Natural killer cell (primary cell): ENCODE measurements around the gene ATP9A. TPM values are rescaled to one million over a fixed set of nuclear protein-coding genes. Genes with fewer than 3 reads are reported as not detected.

Source experiments
- ATAC-seq, 3 donors: fragments of 150-1000 bp in 2 of 3; fragments of 200-7000 bp in 1 of 3; cut with Tn5 transposase; 1 replicate in 1 of 3; 2 replicates in 2 of 3; pipeline ENCODE4 v1.10.0; 2021; ENCODE audit warnings: mild to moderate bottlenecking in 2 of 3, moderate library complexity in 2 of 3
- DNase-seq, 2 donors: peaks; one replicate each; pipeline versions ENCODE4 v3.0.0 to v3.0.0-alpha.2; 2013 to 2021; ENCODE audit warnings: mixed read lengths in 1 of 2
- H3K27ac ChIP-seq: one replicate; pipeline ENCODE4 v1.5.1; 2013; ENCODE audit warnings: mild to moderate bottlenecking, low read length
- H3K27me3 ChIP-seq: one replicate; pipeline ENCODE4 v1.6.1; 2013; ENCODE audit warnings: low read length; ENCODE audit not compliant: control insufficient read depth, insufficient read depth
- H3K36me3 ChIP-seq: one replicate; pipeline ENCODE4 v1.6.1; 2013; ENCODE audit warnings: low read length; ENCODE audit not compliant: control insufficient read depth, insufficient read depth
- H3K4me1 ChIP-seq: one replicate; pipeline ENCODE4 v1.6.1; 2013; ENCODE audit warnings: low read length; ENCODE audit not compliant: control insufficient read depth, insufficient read depth
- H3K4me3 ChIP-seq: one replicate; pipeline ENCODE4 v1.5.1; 2013; ENCODE audit warnings: low read length
- H3K9me3 ChIP-seq: one replicate; pipeline ENCODE4 v1.6.1; 2013; ENCODE audit warnings: low read length; ENCODE audit not compliant: control insufficient read depth, insufficient read depth
- H3K27ac Mint-ChIP-seq, 2 donors: one replicate each; pipeline ENCODE4 v1.8.0; 2022; ENCODE audit warnings: mild to moderate bottlenecking in 2 of 2, mixed read lengths in 2 of 2, moderate library complexity in 1 of 2
- H3K27me3 Mint-ChIP-seq, 2 donors: one replicate each; pipeline ENCODE4 v1.8.0; 2022; ENCODE audit warnings: low read depth in 2 of 2, mixed read lengths in 2 of 2
- H3K36me3 Mint-ChIP-seq: one replicate; pipeline ENCODE4 v1.8.0; 2022; ENCODE audit warnings: mixed read lengths
- H3K4me1 Mint-ChIP-seq, 2 donors: one replicate each; pipeline ENCODE4 v1.8.0; 2022; ENCODE audit warnings: mixed read lengths in 2 of 2
- H3K4me3 Mint-ChIP-seq: one replicate; pipeline ENCODE4 v1.8.0; 2022; ENCODE audit warnings: mild to moderate bottlenecking, moderate library complexity, mixed read lengths
- H3K9me3 Mint-ChIP-seq, 2 donors: one replicate each; pipeline ENCODE4 v1.8.0; 2022; ENCODE audit warnings: mixed read lengths in 2 of 2
- CTCF ChIP-seq: fragments of 200-600 bp; IDR thresholded peaks from one replicate; pipeline ENCODE4 v1.8.0; 2022; ENCODE audit warnings: antibody characterized with exemption
- WGBS: methylation state at CpG from one replicate; pipeline ENCODE4 v1.1.7; 2013; ENCODE audit warnings: missing lambda C conversion rate; ENCODE audit not compliant: insufficient coverage; 5-methylcytosine and 5-hydroxymethylcytosine counted together
- intact Hi-C: fragments of 100-400 bp; cut with micrococcal nuclease; formaldehyde crosslinking; loops from one replicate; pipeline ENCODE4 v1.14.2; 2022
- total RNA-seq, 4 donors: library from RNA; stranded (reverse); fragments of 120-200 nt in 1 of 4; gene quantifications; one replicate each; pipeline versions ENCODE4 v1.2.3 to v1.2.4, GENCODE V29; 2013 to 2022

ATP9A gene
- total RNA-seq, 3 donors from 2014 or later (not counting 1 experiment from before 2014, with no cell fraction given), result 1.4 to 46.8 (median 1.9) TPM

DNA sequence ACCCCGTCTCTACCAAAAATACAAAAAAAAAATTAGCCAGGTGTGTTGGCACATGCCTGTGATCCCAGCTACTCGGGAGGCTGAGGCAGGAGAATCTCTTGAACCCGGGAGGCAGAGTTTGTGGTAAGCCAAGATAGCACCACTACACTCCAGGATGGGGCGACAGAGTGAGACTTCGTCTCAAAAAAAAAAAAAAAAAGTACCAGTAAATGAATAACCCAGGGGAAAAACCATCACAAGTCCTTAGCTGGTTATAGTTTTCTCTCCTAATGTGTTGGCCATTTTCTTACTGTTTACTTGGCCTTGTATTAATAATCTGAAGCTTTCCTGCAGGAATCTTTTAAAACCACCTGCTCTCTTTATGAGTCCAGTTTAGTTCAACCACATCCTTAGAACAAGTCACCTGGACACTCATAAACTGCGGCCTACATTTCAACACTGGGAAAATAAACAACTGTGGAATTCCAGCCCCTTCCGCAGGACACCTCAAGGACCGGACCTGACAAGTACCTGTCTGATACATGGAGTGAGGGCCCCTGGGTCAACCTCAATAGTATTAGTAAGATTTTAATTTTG is 102.6 kb downstream of the ATP9A start:
- TF ChIP-seq CTCF, result no peak
- H3K4me3 ChIP-seq, result no peak overlapping the region
- no peaks in the 10 kb centered on the region for H3K36me3 ChIP-seq
- DNase-seq (no peak), ATAC-seq (no peak)
- H3K4me1 Mint-ChIP-seq, result peaks cover 46 to 51% of the 10 kb centered on the region in 2 donors
- WGBS, result 73% methylated on average over 7 of the region's 8 CpGs
- H3K9me3 Mint-ChIP-seq, result no peaks in the 10 kb centered on the region
- H3K9me3 ChIP-seq, result no peaks in the 10 kb centered on the region
- intact Hi-C loops, result loop anchor here (2.0 to 10.0 kb wide), 2 partner anchors 141 to 365 kb away; no protein-coding TSS in a partner anchor
- H3K27ac ChIP-seq, result no peak overlapping the region
- H3K27ac Mint-ChIP-seq, result peak overlapping the region in 1 of 2 donors; percentile 82
- peak overlapping the region; percentile 43 for H3K4me3 Mint-ChIP-seq
- peaks cover 50% of the 10 kb centered on the region for H3K4me1 ChIP-seq
- no peaks in the 10 kb centered on the region for H3K27me3 Mint-ChIP-seq
- H3K27me3 ChIP-seq, result no peaks in the 10 kb centered on the region
- H3K36me3 Mint-ChIP-seq, result peaks cover 17% of the 10 kb centered on the region

DNA sequence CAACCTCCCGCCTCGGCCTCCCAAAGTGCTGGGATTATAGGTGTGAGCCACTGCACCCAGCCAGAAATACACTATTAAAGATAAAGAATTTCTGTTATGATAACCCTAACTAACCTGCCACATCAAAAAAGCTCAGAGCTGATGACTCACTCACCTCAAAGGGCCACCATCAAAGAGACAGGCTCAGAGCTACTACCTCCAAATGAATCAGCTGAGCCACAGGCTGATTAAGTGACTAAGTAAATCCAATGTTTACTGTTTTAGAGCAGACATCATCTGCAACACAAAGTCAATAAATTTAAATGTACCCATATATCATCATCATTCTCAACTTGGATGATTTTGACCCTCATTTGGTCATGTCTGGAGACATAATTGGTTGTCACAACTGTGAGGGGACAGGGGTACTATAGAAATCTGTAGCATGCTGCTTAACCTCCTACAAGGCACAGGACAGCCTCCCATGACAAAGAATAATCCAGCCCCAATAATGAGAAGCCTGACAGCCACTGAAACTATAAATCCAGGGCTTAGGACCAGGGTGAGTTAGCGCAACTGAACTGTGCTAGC is 106.5 kb downstream of the ATP9A start:
- ATAC-seq, result peak; percentile 76 to 92 (median 89)
- Histone ChIP-seq H3K27me3 (no peaks in the 10 kb centered on the region), H3K9me3 (no peaks in the 10 kb centered on the region), H3K36me3 (no peaks in the 10 kb centered on the region), H3K27ac (no peak overlapping the region), H3K4me3 (no peak overlapping the region), H3K4me1 (peaks cover 30% of the 10 kb centered on the region)
- Mint-ChIP-seq H3K4me1 (peaks cover 28 to 33% of the 10 kb centered on the region in 2 donors), H3K27me3 (peaks cover 0 to 3% of the 10 kb centered on the region in 2 donors), H3K36me3 (no peaks in the 10 kb centered on the region), H3K9me3 (no peaks in the 10 kb centered on the region), H3K27ac (peak overlapping the region; percentile 38 to 77), H3K4me3 (no peak overlapping the region)
- 100% methylated on average over 1 of the region's 3 CpGs for WGBS
- DNase-seq, result peak in 1 of 2 donors; percentile 66
- TF ChIP-seq CTCF, result no peak
- intact Hi-C loops, result loop anchor here (10.0 kb wide), 1 partner anchor 137 kb away; no protein-coding TSS in a partner anchor

DNA sequence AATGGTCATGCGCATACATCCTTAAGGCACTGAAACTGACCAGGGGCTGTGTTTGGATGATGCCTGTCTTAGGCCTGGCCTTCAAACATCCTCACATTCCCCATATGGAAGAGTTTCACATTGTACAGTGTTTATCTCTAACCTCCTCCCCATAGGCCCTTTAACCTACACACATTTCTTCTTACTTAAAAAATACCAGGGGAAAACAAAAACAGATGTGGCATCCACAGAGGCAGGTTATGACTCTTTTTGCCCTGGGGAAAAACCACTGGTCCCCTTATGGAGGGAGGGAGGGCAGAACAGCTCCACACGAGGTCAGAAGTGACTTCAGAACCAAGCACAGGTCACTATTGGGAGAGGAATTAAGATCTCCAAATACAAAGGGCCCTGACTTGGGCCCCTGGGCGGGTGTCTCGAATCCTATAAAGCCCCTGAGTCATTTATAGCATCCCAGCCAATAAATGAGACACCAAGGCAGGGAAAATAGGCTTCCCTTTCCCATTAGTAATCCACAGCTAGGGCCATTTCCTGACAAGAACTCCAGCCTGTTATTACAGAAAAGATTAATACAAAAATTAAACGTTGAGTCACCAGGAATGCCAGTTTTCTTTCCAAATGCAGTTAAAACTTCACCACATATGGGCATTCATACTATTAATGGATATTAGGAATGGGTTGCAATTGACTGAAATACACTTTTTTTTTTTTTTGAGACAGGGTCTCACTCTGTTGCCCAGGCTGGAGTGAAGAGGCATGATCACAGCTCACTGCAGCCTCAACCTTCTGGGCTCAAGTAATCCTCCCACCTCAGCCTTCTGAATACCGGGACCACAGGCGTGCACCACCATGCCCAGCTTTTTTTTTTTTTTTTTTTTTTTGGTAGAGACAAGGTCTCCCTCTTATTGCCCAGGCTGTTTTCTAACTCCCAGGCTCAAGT is 107.2 kb downstream of the ATP9A start:
- Histone ChIP-seq H3K36me3 (no peaks in the 10 kb centered on the region), H3K4me1 (peaks cover 22% of the 10 kb centered on the region), H3K27me3 (no peaks in the 10 kb centered on the region), H3K9me3 (no peaks in the 10 kb centered on the region), H3K27ac (no peak overlapping the region), H3K4me3 (no peak overlapping the region)
- Mint-ChIP-seq H3K9me3 (no peaks in the 10 kb centered on the region), H3K4me3 (no peak overlapping the region), H3K36me3 (peaks cover 2% of the 10 kb centered on the region), H3K4me1 (peaks cover 25 to 26% of the 10 kb centered on the region in 2 donors), H3K27me3 (peaks cover 0 to 3% of the 10 kb centered on the region in 2 donors), H3K27ac (peak overlapping the region; percentile 38 to 77)
- TF ChIP-seq CTCF, result no peak
- DNase-seq (no peak), ATAC-seq (peak in 1 of 3 donors; percentile 13)
- WGBS, result 71% methylated on average over 6 of the region's 7 CpGs
- intact Hi-C loops, result loop anchor here (10.0 kb wide), 1 partner anchor 136 kb away; no protein-coding TSS in a partner anchor
